Limb (tissue), 2 donors: ENCODE results near the gene SKOR2.

Experiments
- DNase-seq, 2 donors: peaks; one replicate each; pipeline ENCODE4 v3.0.0-alpha.2; 2016; ENCODE audit errors: extremely low spot score in 2 of 2

Gene SKOR2, protein sequence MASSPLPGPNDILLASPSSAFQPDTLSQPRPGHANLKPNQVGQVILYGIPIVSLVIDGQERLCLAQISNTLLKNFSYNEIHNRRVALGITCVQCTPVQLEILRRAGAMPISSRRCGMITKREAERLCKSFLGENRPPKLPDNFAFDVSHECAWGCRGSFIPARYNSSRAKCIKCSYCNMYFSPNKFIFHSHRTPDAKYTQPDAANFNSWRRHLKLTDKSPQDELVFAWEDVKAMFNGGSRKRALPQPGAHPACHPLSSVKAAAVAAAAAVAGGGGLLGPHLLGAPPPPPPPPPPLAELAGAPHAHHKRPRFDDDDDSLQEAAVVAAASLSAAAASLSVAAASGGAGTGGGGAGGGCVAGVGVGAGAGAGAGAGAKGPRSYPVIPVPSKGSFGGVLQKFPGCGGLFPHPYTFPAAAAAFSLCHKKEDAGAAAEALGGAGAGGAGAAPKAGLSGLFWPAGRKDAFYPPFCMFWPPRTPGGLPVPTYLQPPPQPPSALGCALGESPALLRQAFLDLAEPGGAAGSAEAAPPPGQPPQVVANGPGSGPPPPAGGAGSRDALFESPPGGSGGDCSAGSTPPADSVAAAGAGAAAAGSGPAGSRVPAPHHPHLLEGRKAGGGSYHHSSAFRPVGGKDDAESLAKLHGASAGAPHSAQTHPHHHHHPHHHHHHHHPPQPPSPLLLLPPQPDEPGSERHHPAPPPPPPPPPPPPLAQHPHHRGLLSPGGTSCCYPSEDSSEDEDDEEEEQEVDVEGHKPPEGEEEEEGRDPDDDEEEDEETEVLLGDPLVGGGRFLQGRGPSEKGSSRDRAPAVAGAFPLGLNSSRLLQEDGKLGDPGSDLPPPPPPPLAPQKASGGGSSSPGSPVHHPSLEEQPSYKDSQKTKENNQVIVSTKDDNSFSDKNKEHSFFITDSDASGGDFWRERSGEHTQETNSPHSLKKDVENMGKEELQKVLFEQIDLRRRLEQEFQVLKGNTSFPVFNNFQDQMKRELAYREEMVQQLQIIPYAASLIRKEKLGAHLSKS

DNA sequence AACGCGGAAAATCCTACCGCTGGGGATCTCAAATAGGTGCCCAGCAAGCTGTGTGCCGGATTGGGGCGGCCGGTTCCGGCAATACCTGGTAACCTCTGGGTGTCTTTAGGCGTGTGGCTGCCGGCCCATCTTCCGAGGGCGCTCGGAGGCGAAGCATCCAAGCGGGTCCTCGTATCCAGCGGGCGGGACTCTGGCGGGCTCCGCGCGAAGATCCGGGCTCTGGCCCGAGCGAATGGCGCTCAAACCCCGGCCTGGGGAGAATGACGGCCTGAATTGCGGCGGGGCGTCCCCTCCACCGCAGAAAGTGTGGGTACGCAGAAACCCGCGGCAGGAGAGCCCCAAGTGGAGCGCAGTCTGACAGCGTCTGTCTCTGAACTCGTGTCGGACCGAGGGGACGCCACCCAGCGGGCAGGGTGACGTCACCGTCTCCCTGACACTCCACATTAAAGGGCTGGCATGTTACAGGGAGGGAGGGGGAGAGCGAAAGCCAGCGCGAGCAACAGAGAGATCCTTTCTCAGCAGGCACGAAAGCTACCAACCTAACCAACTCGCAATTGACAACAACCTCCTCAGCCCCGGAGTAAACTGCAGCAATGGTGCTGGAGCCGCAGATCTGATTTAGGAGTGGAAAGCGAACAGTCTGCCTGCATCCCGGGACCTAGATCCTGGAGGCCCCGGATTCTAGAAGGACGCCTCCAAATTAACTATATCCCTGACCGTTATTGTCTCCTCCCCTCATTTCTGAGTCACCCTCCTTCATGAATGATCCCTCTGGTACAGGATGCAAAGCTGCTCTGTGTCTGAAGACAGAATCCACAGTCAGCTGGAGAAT is at the start of gene SKOR2:
TSS of gene SKOR2 (minus strand) at position 372 of the 832 bp plus-strand sequence. CDS start 2,477 bp downstream, outside the sequence.
- peak in 1 of 2 donors; percentile 55 for DNase-seq

DNA sequence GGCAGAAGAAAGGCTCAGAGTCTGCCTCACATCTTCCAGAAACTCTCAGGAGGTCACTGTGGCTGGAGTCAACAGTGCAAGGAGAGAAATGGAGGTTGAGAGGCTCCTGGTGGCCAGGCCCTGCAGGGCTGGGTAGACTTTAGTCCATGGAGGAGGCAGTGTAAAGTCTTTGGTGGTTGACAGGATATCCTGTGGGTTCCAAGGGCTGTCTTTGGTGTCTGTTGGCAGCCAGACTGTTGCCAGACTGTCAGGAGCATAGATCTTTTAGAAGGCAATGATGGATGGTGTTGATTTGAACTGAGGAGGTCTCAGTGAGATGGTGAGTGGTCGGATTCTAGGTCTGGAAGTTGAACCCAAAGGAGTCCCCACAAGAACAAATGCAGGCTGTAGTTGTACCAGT is 45.0 kb upstream of the SKOR2 start:
- no peak for DNase-seq

DNA sequence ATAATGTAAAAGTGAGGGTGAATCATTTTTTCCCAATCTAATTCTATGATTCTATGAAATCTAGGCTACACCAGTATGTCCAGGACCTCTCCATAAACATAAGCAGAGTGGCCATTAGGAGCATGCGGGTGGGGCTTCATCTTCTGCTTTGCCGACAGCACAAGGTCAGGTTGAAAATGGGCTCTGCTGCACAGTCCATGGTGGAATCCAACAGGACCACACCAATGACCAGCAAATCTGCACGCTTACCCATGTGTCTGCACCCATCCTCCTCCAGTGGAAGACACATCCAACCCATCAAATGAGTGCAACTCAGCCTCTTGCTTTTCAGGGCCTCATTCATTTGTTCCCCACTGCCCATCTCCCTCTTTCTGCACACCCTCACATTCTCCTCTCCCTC is 43.3 kb upstream of the SKOR2 start:
- DNase-seq: no peak

DNA sequence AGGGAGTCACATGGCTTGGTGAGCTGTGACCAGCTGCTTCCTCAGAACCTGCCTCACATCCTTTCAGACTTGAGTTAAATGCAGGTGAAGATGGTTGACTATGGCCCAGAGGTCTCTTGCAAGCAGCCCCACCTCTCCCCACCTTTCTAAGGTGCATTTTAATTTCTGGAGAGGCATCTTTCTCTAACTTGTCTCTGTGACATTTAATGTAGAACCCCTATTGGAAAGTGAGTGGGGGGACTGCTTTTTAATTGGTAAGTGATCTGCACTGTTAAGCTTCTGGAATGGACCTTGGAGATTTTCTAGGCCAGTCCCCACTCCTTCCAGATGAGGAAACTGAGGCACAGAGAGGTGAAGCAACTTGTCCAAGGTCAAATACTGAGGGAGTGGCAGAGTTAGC is 37.3 kb upstream of the SKOR2 start:
- DNase-seq: no peak

DNA sequence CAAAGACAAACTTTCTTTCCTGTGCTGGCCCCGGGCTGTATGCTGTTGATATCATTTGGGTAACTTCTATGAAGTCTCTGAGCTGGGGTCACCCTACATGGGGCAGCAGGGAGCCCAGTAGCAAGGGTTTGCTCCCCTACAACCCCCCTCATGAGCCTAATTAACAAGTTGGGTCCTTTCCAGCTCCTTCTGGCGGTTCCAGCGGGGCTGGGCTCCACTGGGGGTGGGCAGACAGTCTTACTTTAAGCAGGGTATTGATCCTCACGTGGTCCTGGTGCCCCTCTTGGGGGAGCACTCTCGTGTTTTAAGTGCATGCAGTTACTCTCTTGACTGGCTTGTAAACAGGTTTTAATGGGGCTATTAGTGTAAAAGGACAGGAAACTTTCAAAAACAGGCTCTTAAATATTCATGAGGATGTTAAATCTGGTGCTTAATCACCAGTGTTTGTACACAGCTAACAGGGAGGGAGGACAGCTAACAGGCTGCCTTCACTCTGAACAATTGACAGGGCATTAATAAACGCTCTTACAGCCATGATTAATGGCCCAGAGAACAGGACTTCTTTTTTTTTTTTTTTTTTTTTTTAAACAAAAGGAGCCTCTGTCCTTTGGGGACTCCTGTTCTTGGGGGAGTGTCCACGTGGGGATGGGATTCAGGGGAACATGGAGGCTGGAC is 36.6 kb upstream of the SKOR2 start:
- no peak for DNase-seq

DNA sequence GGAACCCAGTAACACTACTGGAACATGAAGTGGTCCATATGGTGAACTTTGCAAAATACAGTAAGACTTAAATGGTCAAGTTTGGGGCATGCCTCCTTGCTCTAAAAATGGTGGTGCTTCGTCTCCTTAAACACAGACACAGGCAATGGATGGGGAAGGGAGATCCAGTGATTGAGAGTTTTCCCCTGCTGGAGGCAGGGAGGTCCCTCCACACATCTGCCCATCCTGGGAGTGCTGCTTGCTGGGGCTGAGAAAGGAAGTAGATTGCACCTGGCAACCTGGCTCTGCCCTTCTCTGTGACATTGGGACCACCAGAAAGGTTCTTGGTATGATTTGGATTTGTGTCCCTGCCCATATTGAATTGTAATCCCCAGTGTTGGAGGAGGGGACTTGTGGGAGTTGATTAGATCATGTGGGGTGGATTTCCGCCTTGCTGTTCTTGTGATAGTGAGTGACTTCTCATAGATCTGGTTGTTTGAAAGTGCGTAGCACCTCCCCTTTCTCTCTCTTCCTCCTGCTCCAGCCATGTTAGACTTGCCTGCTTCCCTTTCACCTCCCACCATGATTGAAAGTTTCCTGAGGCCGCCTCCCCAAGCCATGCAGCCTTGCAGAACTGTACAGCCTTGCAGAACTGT is 35.4 kb upstream of the SKOR2 start:
- no peak for DNase-seq

DNA sequence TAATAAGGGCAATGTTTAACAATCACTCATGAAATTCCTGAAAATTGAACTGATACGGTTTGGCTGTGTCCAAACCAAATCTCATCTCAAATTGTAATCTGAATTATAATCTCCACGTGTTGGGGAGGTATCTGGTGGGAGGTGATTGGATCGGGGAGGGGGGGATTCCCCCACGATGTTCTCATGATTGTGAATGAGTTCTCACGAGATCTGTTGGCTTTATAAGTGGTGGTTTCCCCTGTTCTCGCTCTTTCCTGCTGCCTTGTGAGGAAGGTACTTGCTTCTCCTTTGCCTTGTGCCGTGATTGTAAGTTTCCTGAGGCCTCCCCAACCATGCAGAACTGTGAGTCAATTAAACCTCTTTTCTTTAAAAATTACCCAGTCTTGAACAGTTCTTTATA is 34.0 kb upstream of the SKOR2 start:
- no peak for DNase-seq

DNA sequence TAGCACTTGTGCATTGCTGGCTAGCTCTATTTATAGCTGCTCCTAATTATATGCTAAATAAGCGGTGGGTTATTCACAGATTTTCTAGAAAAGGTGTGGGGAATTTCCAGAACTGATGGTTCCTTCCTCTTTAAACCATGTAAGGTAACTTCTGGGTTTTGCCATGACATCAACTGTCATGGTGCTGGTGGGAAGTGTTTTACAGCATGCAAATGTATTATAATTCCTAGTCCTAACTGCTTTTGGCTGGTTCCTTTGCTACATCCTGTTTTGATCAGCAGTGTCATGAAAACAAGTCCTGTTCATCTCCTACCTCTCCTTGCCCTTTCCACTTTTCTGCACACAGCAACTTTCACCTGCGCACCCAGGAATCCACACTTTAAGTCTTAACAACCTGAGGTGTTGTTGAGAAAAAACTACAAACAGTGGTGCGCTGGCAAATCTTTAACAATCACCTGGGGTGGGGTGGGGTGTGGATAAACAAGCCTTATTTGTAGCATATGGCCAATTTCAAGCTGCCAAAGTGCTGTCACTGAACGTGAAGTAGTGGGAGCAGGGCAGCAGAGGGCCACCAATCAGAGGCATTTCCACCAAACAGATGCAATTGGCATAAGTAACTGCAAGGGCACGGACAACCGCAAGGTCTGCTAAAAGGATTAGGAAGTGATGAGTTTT is 33.4 kb upstream of the SKOR2 start:
- no peak for DNase-seq

DNA sequence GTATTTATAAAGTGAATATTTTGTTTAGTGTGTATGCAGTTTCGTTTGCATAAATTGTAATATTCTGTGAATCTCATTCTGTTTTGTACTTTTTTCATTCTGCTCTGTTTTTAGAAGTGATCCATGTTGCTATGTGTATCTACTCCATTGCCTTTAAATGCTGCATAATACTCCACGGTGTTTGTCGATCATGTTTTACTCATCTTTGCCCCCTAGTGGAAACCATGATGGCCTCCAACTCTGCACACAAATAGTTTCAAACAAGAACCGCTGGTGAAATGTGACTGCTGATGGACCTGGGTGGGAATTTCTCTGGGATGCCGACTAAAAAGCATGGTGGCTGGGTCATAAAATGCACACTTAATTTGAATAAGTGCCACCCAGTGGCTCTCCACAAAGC is 32.0 kb upstream of the SKOR2 start:
- DNase-seq: no peak

DNA sequence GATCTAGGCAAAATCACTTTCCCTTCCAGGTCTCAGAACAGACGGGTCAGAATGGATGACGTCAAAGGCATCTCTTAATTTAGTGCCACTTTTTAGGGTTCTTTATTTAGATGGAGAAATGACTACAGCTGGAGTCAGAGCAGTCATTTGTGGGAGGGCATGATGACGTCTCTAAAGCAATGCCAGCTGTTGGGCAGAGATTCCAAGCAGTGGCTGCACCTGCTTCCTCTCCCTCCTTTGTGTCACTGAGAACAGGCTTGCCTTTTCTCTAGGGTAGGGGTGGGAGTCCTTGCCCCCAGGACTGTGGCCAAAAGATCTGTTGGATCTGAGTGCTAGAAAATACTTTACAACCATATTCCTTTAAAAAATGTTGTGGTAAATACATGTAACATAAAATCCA is 28.7 kb upstream of the SKOR2 start:
- no peak for DNase-seq

DNA sequence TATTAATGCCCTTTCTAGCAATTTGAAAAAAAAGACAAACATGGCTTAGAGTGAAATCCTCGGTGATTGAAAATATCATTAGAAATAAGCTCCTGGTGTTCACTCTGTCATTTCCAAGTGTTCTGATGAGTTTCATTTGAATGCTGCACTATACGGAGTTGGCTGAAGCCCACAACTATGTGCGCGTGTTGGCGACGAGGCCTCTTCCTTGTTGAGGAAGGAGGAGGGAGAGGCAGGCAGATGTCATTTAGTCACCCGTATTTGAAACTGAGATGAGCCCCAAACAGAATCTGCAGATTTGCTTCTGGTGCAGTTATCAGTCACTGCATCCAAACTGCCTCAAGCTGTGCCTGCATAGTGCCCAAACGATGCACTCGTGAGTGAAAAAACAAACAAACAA is 23.5 kb upstream of the SKOR2 start:
- DNase-seq: no peak

DNA sequence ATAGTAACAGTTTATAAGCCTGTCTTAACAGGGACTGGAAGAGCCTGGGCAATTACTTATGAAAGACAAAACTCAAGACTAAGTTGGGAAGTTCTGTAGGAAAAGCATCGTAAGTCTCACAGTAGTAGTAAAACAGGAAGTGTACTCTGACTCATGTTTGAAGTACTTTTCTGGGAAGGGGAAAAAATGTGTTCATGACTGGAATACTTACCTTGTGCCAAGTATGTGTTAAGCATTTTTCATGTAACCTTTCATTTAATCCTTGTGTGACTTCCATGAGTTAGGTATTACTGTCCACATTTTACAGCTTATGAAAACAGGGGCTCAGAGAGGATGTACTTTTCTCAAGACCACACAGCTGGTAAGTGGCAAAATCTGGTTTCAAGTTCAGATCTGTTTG is 13.7 kb upstream of the SKOR2 start:
- no peak for DNase-seq

DNA sequence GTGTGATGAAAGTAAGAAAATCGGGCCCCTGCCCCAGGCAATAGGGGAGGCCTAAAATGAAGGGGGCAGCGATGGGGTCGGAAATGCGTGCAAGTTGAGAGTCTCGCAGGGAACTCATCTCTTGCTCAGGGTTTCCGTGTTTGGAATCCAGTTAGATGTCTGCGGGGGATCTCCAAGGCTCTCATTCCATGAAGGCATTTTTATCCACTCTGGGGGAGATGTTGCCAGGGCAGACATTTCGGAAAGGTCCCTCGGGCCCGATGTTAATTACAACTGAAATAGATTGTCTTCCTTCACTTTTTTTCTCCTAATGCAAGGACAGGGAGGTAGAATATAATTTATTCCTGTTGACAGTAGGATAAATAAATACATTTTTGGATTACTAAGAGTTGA is 12.8 kb upstream of the SKOR2 start:
- no peak for DNase-seq

DNA sequence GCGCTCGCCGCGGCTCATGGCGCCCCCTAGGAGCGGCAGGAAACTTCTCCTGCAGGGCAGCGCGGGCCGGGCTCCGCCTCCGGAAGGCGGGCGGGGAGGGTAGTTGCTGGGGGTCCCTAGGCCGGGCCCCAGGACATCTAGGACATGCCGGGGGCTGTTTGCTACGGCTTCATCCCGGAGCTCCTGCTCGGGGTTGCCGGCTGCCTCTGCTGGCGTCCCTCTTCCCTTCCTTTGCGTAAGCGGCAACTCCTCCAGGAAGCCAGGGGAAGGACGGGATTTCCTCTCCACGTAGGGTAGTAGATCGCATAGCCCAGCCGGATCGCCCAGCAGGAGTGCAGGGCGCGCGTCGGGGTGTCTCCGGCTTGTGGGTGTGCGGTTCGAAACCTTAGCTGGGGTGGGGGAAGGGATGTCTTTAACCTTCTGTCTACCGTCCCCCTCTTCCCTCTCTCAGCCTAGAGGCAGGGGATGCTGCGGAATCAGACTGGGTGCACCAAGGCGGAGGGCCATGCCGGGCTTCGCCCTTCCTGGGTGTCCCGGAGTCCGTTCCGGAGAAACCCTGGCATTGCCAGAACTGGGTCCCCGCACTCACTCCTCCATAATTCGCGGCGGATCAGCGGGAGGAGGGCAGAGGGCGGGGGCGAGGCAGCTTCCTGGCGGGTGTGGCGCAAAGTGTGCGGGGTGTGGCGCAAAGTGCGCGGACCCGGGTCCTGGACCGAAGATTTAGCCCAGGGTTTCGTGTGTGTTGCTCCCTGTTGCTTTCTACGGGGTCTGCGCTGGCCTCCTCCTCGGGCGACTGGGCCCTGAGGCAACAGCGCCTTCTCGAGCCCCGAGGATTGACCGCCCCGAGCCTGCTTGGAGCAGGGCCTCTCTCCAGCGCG is 12.2 kb upstream of the SKOR2 start:
- DNase-seq: no peak

DNA sequence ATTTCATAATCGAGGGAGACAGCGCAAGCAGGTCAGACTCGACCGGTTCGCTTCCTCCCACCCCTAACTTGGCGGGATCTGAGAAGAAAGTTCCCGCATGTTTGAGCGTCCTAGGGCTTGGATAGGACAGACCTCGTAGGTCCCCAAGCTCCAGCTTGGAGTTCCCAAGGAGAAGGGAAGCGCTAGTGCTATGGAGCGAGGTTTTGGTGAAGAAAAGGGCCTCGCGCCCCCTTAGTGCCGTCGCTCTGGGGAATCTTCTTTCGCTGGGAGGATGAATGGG is 11.6 kb upstream of the SKOR2 start:
- DNase-seq: no peak

DNA sequence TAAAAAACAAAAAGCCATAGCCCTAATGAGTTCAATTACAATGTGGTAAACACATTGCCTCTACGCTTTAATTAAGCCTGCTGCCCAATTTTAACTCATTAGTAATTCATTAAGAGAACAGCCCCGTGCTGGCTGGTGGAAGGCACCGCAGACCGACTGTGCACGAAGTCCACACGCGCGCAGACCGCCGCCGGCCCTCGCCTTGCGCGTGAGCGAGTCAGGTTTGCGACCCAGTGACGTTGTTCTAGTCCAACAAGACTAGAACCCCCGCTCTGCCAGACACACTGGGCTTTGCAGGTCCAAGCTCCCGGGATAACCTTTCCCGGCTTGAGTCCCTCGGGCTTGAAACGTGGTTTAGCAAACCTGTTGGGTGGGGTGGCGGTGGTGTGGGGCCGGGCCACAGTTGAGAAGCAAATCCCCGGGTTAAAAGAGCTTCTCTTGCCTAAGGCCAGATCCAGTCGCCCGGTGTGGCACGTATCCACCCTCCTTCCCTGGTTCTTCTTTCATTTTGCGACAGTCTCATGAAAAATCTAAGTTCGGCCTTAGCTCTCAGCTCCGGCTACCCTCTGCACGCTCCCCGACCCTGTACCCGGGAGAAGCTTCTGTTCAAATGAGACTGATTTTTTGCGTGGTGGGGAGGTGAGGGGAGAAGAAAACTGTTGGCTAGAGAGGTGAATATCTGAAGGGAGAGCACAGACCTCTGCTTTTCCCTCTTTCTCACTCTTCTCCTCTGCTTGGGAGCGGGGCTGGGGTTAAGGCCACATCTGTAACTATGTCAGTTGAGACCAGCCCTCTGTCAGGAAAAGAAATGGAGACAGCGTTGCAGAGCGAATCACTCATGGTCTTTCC is 11.1 kb upstream of the SKOR2 start:
- no peak for DNase-seq

DNA sequence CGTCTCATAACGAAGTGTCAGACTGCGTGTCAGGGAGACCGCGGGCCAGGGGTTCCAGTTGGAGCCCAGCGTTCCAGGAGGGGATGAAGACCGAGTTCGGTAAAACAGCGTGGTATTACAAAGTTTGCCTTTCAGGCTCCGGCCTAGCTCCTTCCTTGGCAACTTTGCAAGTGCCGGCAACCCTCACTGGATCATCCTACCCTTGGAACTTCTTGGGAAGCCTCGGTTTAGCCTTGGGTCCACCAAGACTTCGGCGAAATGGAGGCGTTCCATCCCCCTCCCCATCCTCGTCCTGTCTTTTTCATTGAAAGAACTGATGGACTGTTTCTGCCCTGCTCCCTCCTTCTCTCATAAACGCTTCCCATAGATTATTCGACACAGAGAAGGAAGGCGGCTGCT is 10.4 kb upstream of the SKOR2 start:
- DNase-seq: no peak
